ENCODE results near the gene CDC42BPG.

CDC42BPG gene

GRCh38 chr11:64878223-64878493, 33.7 kb upstream of the CDC42BPG start:
- DNase-seq = peak; percentile 69

- DNase-seq = no peak
Measured at GRCh38 chr11:64877390-64878222, 33.2 kb upstream of the CDC42BPG start.

- no peak for DNase-seq
Measured at GRCh38 chr11:64876835-64877341, 32.4 kb upstream of the CDC42BPG start.

GRCh38 chr11:64876229-64876750, 31.8 kb upstream of the CDC42BPG start:
- no peak for DNase-seq

- no peak for DNase-seq
Measured at GRCh38 chr11:64875369-64876228, 31.1 kb upstream of the CDC42BPG start.

DNA sequence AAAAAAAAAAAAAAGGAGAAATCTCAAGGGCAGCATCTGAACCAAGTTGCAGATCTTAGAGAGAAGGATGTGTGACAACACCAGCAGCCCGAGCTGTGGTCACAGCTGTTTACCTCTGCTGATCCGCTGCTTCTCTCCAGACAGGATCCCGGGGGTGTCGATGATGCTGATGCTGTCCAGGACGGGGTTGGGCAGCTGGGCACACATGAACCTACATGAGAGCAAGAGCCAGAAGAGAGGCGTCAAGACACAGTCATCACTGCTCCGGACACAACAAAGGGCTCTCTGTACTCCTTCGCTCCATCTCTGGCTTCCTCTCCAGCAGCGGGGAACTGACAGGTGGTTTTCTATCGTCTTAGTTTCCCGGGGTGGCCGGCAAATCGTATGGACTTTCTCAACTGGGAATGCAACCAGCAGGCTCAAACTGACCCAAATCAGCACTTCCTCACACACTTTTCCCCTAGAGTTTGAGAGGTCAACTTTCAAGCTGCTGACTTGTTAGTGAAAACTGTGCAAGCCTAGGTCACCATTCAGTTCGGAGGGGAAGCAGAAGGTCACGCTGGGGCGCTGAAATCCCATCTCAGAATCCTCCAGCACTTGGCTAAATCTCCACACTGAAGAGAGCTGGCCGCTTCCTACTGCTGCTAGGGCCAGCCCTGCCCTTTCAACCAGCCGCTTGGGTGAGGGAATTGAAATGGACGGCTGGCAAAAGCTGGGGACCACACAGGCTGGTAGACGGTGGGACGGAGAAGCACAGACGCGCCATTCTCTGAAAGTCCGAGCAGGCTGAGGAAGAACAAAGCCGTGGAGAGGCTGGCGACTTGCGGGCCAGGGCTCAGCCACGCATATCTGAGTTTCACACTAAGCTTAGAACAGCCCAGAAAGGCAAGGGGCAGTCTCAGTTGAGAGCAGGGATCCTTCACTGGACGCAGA, 30.1 kb upstream of the CDC42BPG start:
- DNase-seq = no peak

- DNase-seq = no peak
Measured at GRCh38 chr11:64872790-64873488, 28.5 kb upstream of the CDC42BPG start.

GRCh38 chr11:64871492-64871891, 27.0 kb upstream of the CDC42BPG start:
- no peak for DNase-seq

GRCh38 chr11:64870893-64871466, 26.5 kb upstream of the CDC42BPG start:
- no peak for DNase-seq

- DNase-seq = no peak
Measured at GRCh38 chr11:64870176-64870892, 25.9 kb upstream of the CDC42BPG start.

- no peak for DNase-seq
Measured at GRCh38 chr11:64869571-64870175, 25.2 kb upstream of the CDC42BPG start.

DNA sequence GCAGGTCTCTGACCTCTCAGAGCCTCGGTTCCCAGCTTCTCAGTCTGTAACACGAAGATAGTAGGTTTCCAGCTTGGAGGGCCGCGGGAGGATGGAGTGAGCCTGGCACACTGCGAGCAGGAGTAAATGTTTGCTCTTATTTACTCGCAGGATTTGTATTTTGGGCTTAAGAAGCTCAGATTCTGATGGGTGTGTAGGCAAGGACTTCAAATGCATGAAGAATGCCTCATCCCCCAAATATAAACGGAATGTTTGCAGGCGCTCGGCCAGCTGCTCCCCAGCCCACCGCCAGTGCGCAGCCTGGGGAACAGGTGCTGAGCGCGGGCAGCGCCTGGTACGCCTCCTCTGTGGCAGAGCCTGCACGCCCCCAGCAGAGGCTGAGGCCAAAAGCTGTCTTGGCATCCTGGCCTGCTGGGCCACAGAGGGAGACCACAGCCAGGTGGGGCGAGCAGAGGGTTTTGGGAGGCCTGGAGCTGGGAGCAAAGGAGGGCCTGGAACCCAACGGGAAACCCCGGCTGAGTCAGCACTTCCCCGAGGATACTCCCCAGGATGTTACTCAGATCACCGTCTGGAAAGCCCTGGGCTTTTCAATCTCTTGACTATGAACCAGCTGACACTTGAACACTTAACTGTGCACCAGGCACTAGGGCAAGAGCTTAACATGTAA, 24.6 kb upstream of the CDC42BPG start:
- no peak for DNase-seq

GRCh38 chr11:64867748-64868462, 23.5 kb upstream of the CDC42BPG start:
- no peak for DNase-seq

DNA sequence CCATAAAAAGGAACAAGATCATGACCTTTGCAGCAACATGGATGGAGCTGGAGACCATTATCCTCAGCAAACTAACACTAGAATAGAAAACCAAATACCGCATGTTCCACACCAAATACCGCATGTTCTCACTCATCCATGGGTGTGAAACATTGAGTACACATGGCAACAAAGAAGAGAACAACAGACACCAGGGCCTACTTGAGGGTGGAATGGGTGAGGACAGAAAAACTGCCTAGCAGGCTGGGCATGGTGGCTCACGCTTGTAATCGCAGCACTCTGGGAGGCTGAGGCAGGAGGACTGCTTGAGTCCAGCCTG, 21.7 kb upstream of the CDC42BPG start:
- DNase-seq = no peak

DNA sequence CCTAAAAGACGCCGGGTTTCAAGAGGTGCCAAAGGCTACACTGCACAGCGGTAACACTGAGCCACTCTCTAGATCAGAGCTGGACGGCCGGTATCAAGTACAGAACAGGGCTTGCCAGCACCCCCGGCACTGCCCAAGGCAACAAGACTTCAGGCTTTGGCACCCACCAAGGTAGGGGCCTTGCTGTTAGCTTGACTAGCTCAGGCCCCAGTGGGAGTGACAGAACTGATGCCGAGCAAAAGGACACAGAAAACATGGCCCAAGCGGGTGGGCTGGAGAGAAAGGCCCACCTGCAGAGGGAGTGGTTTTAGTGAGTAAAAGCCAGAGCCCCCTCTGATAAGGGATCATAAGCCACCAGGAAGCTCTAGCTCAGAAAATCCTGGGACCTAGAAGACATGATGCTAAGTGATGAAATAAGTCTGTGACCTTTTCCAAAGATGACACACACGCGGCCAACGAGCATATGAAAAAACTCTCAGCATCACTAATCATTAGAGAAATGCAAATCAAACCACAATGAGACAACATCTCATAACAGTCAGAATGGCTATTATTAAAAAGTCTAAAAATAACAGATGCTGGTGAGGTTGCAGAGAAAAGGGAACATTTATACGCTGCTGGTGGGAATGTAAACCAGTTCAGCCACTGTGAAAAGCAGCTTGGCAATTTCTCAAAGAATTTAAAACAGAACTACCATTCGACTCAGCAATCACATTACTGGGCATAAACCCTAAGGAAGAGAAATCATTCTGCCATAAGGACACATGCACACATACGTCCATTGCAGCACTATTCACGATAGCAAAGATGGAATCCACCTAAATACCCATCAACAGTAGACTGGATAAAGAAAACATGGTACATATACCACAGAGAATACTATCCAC, 21.1 kb upstream of the CDC42BPG start:
- DNase-seq = no peak

DNA sequence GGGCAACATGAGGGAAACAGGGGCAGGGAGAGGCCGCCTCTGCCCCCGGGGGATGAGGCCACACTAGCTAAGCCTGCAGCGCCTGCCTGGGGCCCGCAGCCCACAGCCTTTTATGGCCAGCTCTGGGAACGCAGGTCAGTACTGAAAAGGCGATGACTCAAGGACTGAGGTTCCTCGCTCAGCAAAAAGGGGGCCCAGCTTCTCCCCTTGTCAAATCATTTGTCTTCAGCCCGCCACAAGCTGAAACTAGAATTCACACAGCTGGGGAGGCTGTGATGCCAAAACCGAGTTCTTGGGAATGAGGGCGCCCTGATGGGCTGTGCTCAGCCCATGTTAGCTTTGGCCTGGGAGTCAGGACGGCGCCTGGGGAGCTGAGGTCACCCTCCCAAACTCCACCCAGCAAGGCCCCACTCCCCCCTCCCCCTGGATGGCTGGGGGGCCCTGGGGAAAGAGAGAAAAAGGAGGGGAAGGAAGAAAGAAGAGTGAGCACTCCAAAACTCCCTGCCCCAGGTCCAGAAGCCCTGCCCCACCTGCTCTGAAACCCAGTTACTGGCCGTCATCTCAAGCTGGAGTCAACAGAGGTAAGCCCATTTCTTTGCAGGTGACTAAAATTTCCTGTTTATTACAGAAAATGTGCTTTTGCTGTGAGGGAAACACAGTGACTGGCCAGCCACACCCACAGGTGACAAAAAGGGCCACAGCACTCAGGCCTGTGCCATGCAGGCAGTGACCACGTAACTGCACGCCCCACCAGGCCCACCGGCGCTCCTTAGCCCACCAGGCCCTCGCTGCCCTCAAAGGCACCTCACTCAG, 20.2 kb upstream of the CDC42BPG start:
- no peak for DNase-seq

DNA sequence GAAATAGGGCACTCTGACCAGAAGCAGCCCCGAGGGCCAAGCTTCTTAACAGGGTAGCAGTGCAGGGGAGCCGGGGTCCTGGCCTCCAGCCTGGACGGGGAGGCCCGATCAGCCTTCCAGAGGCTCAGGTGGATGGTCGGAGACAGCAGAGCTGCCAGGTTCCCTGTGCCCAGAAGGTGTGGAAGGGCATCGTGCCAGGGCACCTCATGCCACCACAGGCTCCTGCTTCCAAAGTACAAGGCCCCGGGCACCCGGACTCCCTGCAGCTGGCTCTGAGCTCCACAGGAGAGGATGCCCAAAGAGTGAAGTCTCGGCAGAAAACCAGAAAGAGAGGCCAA, 19.7 kb upstream of the CDC42BPG start:
- DNase-seq = no peak

Data from NCI-H1092 treated with DMSO at 0.1 percent for 48 hours (cell line).